HG02763 (cell line): Measurements from ENCODE around the gene HOMER2.
A peak's percentile ranks its signal among the peaks of the same experiment; 100 is the strongest.
"Not testable (repeated sequence)": the region's sequence is repeated elsewhere in the genome, so short reads cannot be mapped to it uniquely, and the experiment has no call there.

Experiments used
- ATAC-seq: cut with Tn5 transposase; IDR thresholded peaks from one replicate; pipeline ENCODE4 v1.9.1; 2021; ENCODE audit warnings: mild to moderate bottlenecking, moderate library complexity; ENCODE audit not compliant: unreplicated experiment

HOMER2 gene

DNA sequence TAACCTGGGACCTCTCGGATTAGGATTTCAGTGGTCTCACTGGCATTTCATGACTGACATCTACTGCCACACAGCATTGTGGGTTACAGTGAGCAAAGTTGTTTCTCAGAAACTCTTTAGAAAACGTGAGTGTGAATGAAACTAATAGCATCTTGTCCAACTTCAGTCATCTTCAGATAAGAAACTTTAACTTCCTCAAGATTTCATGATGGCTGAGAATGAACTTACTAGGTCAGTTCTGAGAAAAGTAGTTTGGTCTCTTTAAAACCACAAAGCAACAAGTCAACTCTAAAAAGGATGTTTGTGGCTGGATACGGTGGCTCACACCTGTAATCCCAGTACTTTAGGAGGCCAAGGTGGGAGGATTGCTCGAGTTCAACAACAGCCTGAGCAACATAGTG lies 14.2 kb upstream of the HOMER2 start:
- ATAC-seq = peak; percentile 58

- ATAC-seq = no peak
These were observed 12.4 kb upstream of the HOMER2 start for GRCh38 chr15:82964890-82965289.

DNA sequence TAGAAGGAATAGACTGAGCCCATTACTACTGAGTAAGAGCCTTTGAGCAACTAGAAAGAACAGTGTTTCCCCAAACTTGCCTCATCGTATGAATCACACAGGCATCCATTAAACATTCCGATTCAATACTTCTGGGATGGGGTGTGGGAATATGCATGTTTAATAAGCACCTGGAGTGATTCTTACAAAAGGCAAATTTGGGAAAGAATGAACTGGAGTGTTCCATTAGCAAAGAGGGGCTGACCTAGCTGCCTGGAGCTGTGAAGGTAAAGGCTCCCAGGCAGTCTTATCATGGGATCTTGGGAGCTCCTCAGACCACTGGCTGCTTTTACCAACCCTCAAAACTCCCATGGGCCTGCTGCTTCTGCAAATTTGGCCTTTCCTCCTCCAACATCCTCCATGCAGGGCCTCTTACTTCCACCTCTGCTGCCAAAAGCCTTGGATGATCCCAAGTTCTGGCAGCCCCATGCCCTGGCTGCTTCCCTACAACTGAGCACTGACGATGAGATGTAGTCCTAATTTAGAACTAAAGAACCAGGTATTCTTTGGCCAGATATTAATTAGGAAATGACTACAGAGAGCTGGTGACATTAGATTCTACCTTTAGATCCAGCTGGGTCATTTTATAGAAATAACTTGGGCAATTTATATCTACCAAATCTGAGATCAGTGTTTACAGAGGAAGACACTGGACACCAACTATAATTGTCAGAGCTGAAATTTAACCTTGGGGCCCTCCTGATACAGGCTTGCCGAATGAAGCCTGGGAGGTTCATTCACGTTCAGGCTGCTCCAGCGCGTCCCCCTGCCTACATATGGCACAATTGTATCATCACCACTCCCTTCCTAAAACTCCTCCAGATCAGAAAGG lies 11.2 kb upstream of the HOMER2 start:
- no peak for ATAC-seq

- ATAC-seq = no peak
These were observed 8.2 kb upstream of the HOMER2 start for GRCh38 chr15:82960766-82961165.

GRCh38 chr15:82959423-82959822 lies 6.9 kb upstream of the HOMER2 start:
- ATAC-seq = no peak

GRCh38 chr15:82958638-82959037 lies 6.1 kb upstream of the HOMER2 start:
- ATAC-seq = no peak

DNA sequence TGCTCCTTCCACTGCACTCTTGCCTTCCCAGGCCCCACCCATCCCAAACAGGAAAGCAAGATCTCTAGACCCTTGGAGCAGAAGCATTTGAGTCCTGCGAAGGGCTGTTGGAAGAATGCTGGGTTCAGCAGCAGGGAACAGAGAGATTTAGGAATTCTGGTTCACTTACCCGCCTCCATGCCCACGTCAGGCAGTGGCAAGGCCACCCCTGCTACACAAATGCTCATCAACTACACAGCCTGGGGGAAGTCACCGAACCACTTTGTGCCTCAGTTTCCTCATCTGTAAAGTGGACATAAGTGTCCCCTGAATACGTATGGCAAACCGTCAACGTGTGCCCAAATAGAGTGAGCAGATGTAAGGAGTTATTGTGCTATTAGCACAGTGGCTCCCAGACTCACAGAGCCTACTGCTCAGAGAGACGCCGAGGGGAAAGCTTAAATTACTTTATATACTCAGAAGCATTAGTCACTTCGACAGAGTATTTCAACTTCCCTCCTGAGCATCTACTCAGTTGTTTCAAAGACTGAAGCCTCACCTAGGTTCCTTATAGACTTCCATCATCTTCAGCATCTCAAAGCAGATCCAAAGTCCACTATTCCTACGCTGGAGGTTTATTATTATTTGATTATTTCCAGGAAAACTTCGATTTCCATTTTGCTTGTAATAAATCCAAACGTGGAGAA lies 905 bp downstream of the HOMER2 start:
- ATAC-seq = no peak

DNA sequence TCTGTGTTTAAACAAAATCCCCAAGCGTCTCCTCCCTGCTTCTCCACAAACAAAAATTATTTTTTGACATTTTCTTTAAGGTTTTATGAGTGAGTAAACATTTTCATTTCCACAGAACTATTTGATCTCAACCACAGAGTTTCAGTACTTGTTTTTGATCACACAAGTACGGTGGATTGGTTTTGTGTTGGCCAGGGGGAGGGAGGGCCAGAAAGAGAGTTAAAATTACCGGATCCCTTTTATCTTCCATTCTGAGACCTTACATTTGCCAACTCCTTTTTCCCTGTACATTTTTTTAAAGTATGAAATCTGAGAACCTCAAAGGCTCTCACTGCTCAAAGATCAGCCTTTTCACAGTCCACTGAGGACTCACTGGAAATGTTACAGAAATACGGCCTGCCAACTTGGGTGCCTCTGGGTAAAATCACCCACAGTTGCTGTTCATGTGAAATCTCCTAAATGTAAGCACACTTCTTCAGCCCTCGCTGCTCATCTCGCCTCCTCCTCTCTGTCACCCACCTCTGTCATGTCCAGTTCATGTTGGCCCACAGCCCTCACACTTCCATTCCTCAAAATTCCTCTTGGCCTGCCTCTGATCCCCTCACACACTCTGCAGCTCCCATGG lies 1.7 kb downstream of the HOMER2 start:
- ATAC-seq = no peak

DNA sequence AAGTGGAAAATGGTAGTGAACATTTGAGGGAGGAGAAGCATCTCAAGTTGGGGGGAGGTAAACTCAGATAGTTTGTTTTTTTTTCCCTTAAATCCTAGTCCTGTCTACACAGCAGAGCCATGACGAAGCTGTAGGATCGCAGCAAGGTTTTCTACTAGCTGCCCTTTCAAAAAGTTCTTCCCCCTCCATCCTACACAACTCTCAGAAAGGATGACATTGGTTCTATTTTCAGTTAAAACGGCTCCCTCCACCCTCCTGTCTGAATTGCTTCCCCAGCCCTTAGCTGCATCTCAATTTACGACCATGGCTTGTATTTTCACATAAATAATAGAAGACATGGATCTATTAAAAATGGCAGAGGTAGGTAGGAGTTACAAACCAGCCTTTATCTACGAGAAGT lies 2.2 kb downstream of the HOMER2 start:
- no peak for ATAC-seq

DNA sequence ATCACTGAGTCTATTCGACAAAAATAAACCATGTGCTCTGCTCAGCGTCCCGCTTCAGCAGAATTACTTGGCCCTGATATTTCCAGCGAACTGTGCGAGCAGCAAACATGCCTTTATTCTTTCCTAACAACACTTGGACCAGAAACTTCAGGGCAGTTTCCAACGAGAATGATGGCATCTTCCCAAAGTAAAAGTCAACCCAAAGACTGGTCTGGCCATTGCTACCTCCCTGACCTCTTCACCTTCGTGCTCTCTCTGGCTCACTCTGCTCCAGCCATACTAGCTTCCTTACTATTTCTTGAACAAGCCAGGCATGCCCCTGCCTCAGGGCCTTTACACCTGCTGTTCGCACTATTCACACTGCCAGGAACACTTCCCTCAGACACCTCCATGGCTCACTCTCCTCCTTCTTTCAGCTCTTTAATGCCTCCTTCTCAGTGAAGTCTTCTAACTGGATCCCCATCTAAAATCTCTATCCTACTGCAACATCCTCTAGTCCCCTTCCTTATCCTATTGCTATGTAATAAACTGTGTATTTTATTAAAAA lies 6.3 kb downstream of the HOMER2 start:
- ATAC-seq = no peak

DNA sequence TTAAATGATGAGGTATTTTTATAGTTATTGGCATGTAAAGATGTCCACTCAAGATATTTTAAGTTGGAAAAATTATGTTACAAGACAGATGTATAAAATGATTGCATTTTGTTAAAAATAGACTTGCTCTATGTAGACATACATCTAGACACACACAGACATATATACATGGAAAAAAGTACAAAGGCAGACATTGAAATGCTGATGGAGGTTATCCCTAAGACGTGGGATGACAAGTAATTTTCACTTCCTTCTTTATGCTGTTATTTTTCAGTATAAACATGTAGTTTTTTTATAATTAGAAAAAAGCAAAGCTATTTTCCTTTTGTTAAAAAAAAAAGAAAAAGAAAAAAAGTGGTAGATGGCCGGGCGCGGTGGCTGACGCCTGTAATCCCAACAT lies 7.2 kb downstream of the HOMER2 start:
- no peak for ATAC-seq

DNA sequence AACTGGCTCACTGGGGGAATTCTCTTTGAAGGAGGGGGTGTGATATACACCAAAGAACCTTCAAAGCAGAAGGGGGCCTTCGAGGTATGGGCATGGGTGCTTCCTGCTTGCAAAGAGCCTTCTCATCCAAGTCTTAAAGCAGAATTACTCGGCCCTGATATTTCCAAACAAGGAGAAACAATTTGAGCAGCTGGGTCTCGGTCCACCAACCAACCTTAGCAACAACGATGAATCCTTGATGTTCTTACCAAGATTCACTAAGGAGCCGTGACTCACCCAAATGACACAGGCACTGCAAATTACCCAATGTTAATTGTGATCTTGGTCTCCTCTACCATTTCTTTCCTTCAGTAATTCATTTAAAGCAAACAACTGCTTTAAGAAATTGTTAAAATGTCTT lies 7.7 kb downstream of the HOMER2 start:
- ATAC-seq = no peak

DNA sequence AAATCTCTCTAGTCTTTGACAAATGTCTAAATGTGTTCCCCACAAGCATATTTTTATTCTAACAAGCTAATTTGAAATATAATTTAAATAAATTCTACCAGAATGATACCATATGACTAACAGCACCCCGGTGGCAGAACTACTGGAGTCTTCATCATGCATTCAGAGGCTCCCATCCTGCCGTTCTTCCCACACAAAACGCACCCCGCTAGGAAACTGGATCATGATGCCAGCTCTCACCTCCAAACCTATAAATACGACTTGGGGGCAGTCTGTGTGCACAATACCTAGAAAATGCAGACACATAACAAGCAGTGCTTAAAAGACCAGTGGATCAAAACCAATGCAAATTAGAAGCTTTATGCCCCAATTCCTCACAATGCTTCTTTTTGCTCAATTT lies 8.5 kb downstream of the HOMER2 start:
- ATAC-seq = no peak

GRCh38 chr15:82943176-82943575 lies 9.3 kb downstream of the HOMER2 start:
- ATAC-seq = no peak

DNA sequence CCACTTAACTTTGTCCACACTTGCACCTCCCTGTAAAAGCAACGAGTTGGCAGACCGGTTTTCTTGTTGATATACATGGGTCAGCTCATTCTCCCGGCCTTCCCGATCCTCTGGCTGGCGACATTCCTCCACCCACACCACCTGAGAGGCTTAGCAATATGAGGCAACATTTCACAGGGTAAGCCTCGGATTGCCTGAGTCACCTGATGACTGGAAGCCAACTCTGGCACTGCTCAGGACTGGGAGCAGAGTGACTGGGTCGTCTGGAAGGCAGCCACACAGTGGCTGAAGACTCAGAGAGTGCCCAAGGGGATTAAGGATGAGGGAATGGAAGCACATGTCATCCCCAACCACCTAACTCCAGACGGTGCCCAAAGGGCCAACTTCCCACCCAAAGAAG lies 9.8 kb downstream of the HOMER2 start:
- no peak for ATAC-seq

GRCh38 chr15:82939678-82940077 lies 12.8 kb downstream of the HOMER2 start:
- ATAC-seq = not testable (repeated sequence)

DNA sequence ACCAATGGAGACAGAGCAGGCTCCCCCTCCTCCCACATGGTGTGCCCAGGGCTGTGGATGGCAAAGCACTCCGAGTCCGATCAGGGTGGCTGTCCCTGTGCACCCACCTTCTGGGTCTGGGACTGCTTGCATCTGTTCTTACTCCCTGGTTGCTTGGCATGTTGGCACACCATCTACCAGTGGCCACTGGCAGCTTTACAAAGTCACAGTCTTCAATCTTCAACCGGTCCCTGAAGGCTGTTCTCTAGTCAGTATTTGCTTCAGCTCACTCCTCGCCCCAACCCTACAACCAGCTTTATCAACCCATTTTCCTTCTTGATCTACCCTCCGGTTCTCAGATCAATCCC lies 14.8 kb downstream of the HOMER2 start:
- no peak for ATAC-seq

DNA sequence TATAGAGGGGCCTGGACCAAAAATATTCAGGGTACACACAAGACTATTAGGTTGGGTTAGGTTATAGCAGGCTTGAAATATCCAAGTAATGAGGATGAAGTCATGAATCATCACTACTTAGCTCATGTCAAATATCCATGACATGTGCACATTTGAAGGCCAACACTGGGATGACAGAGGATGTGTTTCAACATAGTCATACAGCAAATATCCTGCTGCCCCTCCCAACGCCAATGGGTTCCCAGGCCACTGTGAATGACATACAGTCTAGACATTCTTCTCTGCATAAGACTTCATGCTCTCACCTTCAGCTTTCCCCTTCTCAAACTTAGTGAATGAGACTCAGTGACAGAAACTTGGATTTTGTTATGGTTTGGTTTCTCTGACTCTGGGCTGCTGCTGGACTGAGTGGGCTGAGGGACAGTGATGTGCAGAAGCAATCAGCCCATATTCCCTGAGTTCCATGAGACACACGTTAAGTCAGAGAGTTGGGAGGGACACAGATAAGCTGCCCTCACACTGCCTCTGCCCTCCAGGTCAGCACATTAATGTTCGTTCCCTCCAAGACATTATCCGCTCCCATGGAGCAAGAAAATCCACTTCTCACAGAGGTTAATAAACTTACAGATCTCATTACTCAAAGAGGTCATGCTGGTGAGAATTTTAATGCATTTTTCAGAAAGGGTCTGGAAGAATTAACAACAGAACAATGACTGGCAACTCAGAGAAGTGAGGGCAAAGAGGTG lies 15.4 kb downstream of the HOMER2 start:
- ATAC-seq = no peak

GRCh38 chr15:82935382-82935781 lies 17.1 kb downstream of the HOMER2 start:
- ATAC-seq = no peak

DNA sequence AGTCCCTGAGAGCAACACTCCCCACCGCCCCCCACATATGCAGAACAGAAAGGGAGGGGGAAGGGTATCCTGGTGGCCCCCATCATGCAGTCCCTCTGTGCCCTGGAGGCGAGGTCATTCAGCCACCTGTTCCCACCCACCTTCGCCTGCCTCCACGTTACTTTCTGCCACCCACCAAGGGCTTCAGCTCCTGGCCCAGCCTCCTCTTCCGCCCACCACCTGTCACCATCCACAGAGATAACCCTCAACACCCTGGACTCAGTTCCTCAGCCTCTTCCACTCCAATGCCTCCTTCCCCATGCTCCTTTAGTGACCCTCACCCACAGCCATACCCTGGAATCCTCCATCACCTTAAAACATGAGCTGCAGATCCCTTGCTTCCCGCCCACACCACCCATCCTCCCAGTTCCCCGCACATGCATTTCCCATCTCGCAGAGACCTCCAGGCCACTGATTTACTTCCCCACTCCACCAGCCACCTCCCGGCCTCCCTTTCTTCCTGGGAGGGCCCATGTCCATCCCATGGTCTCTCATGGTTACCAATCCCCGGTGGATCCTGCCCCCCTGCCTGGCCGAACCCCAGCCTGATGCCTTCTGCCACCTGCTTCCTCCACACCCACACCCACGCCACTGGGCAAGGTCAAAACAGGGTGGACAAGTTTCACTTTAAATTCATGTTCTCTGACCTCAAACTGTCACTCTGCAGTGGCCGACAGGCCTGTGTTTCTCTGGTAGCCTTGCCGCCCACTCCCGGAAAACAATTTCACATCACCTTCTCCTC lies 18.2 kb downstream of the HOMER2 start:
- no peak for ATAC-seq
